Measurements from ENCODE around the gene SEMA4F. TPM values are rescaled to one million over a fixed set of nuclear protein-coding genes. Genes with fewer than 3 reads are reported as not detected.

SEMA4F gene
- total RNA-seq, 2 experiments from 2014 or later: 6.6 to 8.2 TPM

- POLR2A ChIA-PET: no interaction called here
- Mint-ChIP-seq H3K4me3 (no peak overlapping the region), H3K9me3 (no peaks in the 10 kb centered on the region), H3K27ac (no peak overlapping the region), H3K4me1 (no peaks in the 10 kb centered on the region), H3K36me3 (ENCODE audit: low read depth) (peaks cover 9% of the 10 kb centered on the region), H3K27me3 (no peaks in the 10 kb centered on the region)
- CTCF ChIA-PET: no interaction called here
- no peak for DNase-seq
Measured at GRCh38 chr2:74679615-74680014, 25.6 kb downstream of the SEMA4F start.

GRCh38 chr2:74682501-74682900, 28.5 kb downstream of the SEMA4F start:
- H3K4me3 Mint-ChIP-seq: no peak overlapping the region
- DNase-seq: no peak
- no peaks in the 10 kb centered on the region for H3K36me3 Mint-ChIP-seq (ENCODE audit: low read depth)
- peaks cover 1% of the 10 kb centered on the region for H3K27me3 Mint-ChIP-seq
- no peaks in the 10 kb centered on the region for H3K4me1 Mint-ChIP-seq
- H3K9me3 Mint-ChIP-seq: no peaks in the 10 kb centered on the region
- ChIA-PET POLR2A (no interaction called here), CTCF (no interaction called here)
- H3K27ac Mint-ChIP-seq: no peak overlapping the region

- no peaks in the 10 kb centered on the region for H3K4me1 Mint-ChIP-seq
- no peak overlapping the region for H3K27ac Mint-ChIP-seq
- ChIA-PET POLR2A (no interaction called here), CTCF (interaction anchor here (0.6 kb wide), 1 partner anchor 190 kb away, joined by 3 read pairs; no protein-coding TSS in a partner anchor)
- no peak overlapping the region for H3K4me3 Mint-ChIP-seq
- H3K36me3 Mint-ChIP-seq (ENCODE audit: low read depth): no peaks in the 10 kb centered on the region
- H3K9me3 Mint-ChIP-seq: no peaks in the 10 kb centered on the region
- DNase-seq: no peak
- peaks cover 6% of the 10 kb centered on the region for H3K27me3 Mint-ChIP-seq
Measured at GRCh38 chr2:74685408-74685807, 31.4 kb downstream of the SEMA4F start.

GRCh38 chr2:74688881-74689280, 34.8 kb downstream of the SEMA4F start:
- ChIA-PET CTCF (interaction anchor here (1.5 to 1.8 kb wide), 3 partner anchors 27 to 188 kb away, joined by 3 to 5 read pairs (median 5); no protein-coding TSS in a partner anchor), POLR2A (no interaction called here)
- H3K36me3 Mint-ChIP-seq (ENCODE audit: low read depth): no peaks in the 10 kb centered on the region
- H3K4me3 Mint-ChIP-seq: no peak overlapping the region
- no peak overlapping the region for H3K27ac Mint-ChIP-seq
- no peaks in the 10 kb centered on the region for H3K4me1 Mint-ChIP-seq
- H3K9me3 Mint-ChIP-seq: no peaks in the 10 kb centered on the region
- DNase-seq: no peak
- peaks cover 9% of the 10 kb centered on the region for H3K27me3 Mint-ChIP-seq

- Mint-ChIP-seq H3K4me1 (no peaks in the 10 kb centered on the region), H3K4me3 (no peak overlapping the region), H3K9me3 (no peaks in the 10 kb centered on the region), H3K27me3 (peaks cover 9% of the 10 kb centered on the region), H3K36me3 (ENCODE audit: low read depth) (no peaks in the 10 kb centered on the region), H3K27ac (no peak overlapping the region)
- no peak for DNase-seq
- POLR2A ChIA-PET: no interaction called here
- CTCF ChIA-PET: interaction anchor here (1.5 kb wide), 1 partner anchor 186 kb away, joined by 5 read pairs; no protein-coding TSS in a partner anchor
Measured at GRCh38 chr2:74689671-74690070, 35.6 kb downstream of the SEMA4F start.

- no peaks in the 10 kb centered on the region for H3K4me1 Mint-ChIP-seq
- CTCF ChIA-PET: interaction anchor here (0.6 to 2.1 kb wide), 9 partner anchors 8 to 229 kb away, joined by 3 to 27 read pairs (median 4); no protein-coding TSS in a partner anchor
- no peak overlapping the region for H3K27ac Mint-ChIP-seq
- H3K36me3 Mint-ChIP-seq (ENCODE audit: low read depth): no peaks in the 10 kb centered on the region
- no peak overlapping the region for H3K4me3 Mint-ChIP-seq
- POLR2A ChIA-PET: no interaction called here
- H3K9me3 Mint-ChIP-seq: no peaks in the 10 kb centered on the region
- DNase-seq: no peak
- H3K27me3 Mint-ChIP-seq: peaks cover 12% of the 10 kb centered on the region
Measured at GRCh38 chr2:74690571-74690970, 36.5 kb downstream of the SEMA4F start.

GRCh38 chr2:74691929-74692328, 37.9 kb downstream of the SEMA4F start:
- H3K4me3 Mint-ChIP-seq: no peak overlapping the region
- CTCF ChIA-PET: interaction anchor here (0.6 to 2.1 kb wide), 3 partner anchors 23 to 224 kb away, joined by 4 to 27 read pairs (median 6); no protein-coding TSS in a partner anchor
- POLR2A ChIA-PET: no interaction called here
- no peak for DNase-seq
- no peaks in the 10 kb centered on the region for H3K9me3 Mint-ChIP-seq
- H3K27me3 Mint-ChIP-seq: peaks cover 11% of the 10 kb centered on the region
- H3K27ac Mint-ChIP-seq: no peak overlapping the region
- no peaks in the 10 kb centered on the region for H3K4me1 Mint-ChIP-seq
- no peaks in the 10 kb centered on the region for H3K36me3 Mint-ChIP-seq (ENCODE audit: low read depth)

GRCh38 chr2:74693213-74693612, 39.2 kb downstream of the SEMA4F start:
- Mint-ChIP-seq H3K36me3 (ENCODE audit: low read depth) (no peaks in the 10 kb centered on the region), H3K4me1 (no peaks in the 10 kb centered on the region), H3K9me3 (no peaks in the 10 kb centered on the region), H3K27ac (no peak overlapping the region), H3K4me3 (no peak overlapping the region), H3K27me3 (peaks cover 11% of the 10 kb centered on the region)
- DNase-seq: no peak
- ChIA-PET CTCF (interaction anchor here (0.5 kb wide), 1 partner anchor 182 kb away, joined by 3 read pairs; no protein-coding TSS in a partner anchor), POLR2A (no interaction called here)

- Mint-ChIP-seq H3K27ac (no peak overlapping the region), H3K9me3 (no peaks in the 10 kb centered on the region), H3K27me3 (peaks cover 11% of the 10 kb centered on the region), H3K4me3 (no peak overlapping the region), H3K36me3 (ENCODE audit: low read depth) (no peaks in the 10 kb centered on the region), H3K4me1 (no peaks in the 10 kb centered on the region)
- POLR2A ChIA-PET: no interaction called here
- no peak for DNase-seq
- CTCF ChIA-PET: no interaction called here
Measured at GRCh38 chr2:74693668-74694067, 39.6 kb downstream of the SEMA4F start.

GRCh38 chr2:74694281-74694680, 40.2 kb downstream of the SEMA4F start:
- no peak for DNase-seq
- H3K27ac Mint-ChIP-seq: no peak overlapping the region
- ChIA-PET CTCF (interaction anchor here (1.3 kb wide), 2 partner anchors 20 to 26 kb away, joined by 3 read pairs; no protein-coding TSS in a partner anchor), POLR2A (interaction anchor here (0.6 kb wide), 1 partner anchor 35 kb away, joined by 3 read pairs; no protein-coding TSS in a partner anchor)
- no peaks in the 10 kb centered on the region for H3K9me3 Mint-ChIP-seq
- no peaks in the 10 kb centered on the region for H3K36me3 Mint-ChIP-seq (ENCODE audit: low read depth)
- peaks cover 11% of the 10 kb centered on the region for H3K27me3 Mint-ChIP-seq
- H3K4me3 Mint-ChIP-seq: no peak overlapping the region
- H3K4me1 Mint-ChIP-seq: no peaks in the 10 kb centered on the region

GRCh38 chr2:74695663-74696062, 41.6 kb downstream of the SEMA4F start:
- CTCF ChIA-PET: interaction anchor here (1.3 kb wide), 1 partner anchor 27 kb away, joined by 3 read pairs; no protein-coding TSS in a partner anchor
- H3K27ac Mint-ChIP-seq: no peak overlapping the region

GRCh38 chr2:74696829-74697228, 42.8 kb downstream of the SEMA4F start:
- H3K36me3 Mint-ChIP-seq (ENCODE audit: low read depth): no peaks in the 10 kb centered on the region
- H3K4me1 Mint-ChIP-seq: no peaks in the 10 kb centered on the region
- no peak overlapping the region for H3K4me3 Mint-ChIP-seq
- POLR2A ChIA-PET: no interaction called here
- no peaks in the 10 kb centered on the region for H3K9me3 Mint-ChIP-seq
- H3K27me3 Mint-ChIP-seq: peaks cover 9% of the 10 kb centered on the region
- CTCF ChIA-PET: no interaction called here
- H3K27ac Mint-ChIP-seq: no peak overlapping the region
- DNase-seq: no peak

More at GRCh38 chr2:74695663-74696062, 41.6 kb downstream of the SEMA4F start:
- no peaks in the 10 kb centered on the region for H3K9me3 Mint-ChIP-seq
- no peaks in the 10 kb centered on the region for H3K36me3 Mint-ChIP-seq (ENCODE audit: low read depth)
- H3K4me3 Mint-ChIP-seq: no peak overlapping the region
- H3K27me3 Mint-ChIP-seq: peaks cover 11% of the 10 kb centered on the region
- no peak for DNase-seq
- POLR2A ChIA-PET: no interaction called here
- H3K4me1 Mint-ChIP-seq: no peaks in the 10 kb centered on the region

- Mint-ChIP-seq H3K4me1 (no peaks in the 10 kb centered on the region), H3K4me3 (no peak overlapping the region), H3K9me3 (no peaks in the 10 kb centered on the region), H3K27ac (no peak overlapping the region), H3K27me3 (peaks cover 6% of the 10 kb centered on the region), H3K36me3 (ENCODE audit: low read depth) (no peaks in the 10 kb centered on the region)
- DNase-seq: no peak
- CTCF ChIA-PET: interaction anchor here (1.2 to 1.9 kb wide), 2 partner anchors 10 to 15 kb away, joined by 4 to 5 read pairs; no protein-coding TSS in a partner anchor
- POLR2A ChIA-PET: no interaction called here
Measured at GRCh38 chr2:74700643-74701372, 46.8 kb downstream of the SEMA4F start.

Data from activated CD4-positive, alpha-beta memory T cell treated with anti-CD3 and anti-CD28 coated beads, Interleukin-2, amount 10 ng/mL, durations not matched to agents 7 days and 5 days (primary cell).